Measurements from ENCODE around the gene UQCC5.

Gene UQCC5

DNA sequence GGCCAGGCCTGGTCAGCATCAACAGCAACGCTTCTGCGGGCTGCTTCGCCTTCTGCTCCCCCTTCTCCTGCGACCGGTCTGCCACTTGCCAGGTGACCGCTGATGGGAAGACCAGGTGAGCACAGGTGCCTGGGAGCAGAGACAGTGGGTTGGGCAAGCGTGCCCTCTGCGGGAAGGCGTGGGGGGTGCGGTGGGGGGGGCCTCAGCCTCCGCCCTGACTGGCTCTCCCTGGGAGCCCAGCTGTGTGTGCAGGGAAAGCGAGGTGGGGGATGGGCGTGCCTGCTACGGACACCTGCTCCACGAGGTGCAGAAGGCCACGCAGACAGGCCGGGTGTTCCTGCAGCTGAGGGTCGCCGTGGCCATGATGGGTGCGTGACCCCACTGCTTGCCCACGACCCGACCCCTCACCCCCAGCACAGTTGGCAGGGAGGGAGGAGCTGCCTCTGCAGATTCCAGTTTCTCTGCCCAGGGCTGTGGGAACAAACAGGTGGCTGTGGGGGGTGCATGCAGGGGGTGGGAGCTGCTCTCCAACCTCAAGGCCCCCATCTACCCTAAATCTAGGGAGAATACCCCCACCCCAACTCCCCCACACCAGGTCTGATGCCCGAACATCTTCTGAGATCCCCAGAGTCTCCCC, 32.5 kb upstream of the UQCC5 start:
- no peak for DNase-seq (ENCODE audit: low read depth in 3 of 3)

DNA sequence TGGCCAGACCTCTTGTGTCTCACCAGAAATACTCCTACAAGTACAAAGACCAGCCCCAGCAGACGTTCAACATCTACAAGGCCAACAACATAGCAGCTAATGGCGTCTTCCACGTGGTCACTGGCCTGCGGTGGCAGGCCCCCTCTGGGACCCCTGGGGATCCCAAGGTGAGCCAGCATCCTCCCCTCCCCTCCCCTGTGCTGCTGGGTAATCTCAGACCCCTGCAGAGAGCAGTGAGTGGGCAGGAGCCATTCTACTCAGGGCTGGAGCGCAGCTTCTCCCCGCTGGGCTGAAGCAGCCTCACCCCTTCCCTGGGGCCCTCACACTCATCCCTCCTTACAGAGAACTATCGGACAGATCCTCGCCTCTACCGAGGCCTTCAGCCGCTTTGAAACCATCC, 31.4 kb upstream of the UQCC5 start:
- DNase-seq (ENCODE audit: low read depth in 3 of 3) = no peak

DNA sequence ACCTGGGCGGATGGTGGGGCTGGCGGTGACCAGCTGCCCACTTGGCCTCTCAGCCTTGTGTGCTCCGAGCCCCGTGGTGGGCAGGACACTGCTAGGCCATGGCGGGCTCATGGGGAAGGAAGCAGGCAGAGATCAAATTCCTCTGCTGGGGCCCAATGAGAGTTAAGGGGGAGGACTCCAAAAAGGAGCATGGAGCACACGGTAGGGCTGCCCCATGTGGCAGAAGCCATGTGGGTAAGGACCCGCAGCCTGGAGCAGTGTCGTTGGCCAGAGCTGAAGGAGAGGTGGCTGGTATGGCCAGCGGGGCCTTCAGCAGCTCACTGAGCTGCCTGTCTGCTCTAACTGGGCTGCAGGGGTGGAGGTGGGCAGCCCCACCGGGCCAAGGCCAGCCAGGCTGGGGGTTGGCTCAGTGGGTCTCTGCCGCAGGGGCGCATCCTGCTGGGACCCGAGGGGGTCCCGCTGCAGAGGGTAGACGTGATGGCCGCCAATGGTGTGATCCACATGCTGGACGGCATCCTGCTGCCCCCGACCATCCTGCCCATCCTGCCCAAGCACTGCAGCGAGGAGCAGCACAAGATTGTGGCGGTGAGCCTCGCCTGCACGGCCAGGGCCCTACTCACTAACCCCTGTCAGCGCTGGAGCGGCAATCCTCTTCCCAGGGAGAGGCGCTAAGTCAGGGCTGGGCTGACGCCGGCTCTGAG, 30.0 kb upstream of the UQCC5 start:
- no peak for DNase-seq (ENCODE audit: low read depth in 3 of 3)

DNA sequence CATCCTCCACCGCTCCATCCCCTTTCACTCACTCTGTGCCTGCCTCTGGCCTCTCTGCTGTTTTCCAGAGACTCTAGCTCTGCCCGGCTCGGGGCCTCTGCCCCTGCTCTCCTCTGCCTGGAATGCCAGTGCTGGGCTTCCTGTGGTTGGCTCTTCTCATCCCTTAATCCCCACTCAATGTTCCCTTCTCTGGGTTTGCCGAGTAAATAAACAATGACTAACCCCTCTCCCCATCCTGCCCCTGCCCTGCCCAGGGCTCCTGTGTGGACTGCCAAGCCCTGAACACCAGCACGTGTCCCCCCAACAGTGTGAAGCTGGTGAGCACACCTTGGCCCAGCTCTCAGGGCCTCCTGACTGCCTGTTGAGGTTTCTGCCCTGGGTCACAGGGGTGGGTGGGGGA, 29.0 kb upstream of the UQCC5 start:
- no peak for DNase-seq (ENCODE audit: low read depth in 3 of 3)

DNA sequence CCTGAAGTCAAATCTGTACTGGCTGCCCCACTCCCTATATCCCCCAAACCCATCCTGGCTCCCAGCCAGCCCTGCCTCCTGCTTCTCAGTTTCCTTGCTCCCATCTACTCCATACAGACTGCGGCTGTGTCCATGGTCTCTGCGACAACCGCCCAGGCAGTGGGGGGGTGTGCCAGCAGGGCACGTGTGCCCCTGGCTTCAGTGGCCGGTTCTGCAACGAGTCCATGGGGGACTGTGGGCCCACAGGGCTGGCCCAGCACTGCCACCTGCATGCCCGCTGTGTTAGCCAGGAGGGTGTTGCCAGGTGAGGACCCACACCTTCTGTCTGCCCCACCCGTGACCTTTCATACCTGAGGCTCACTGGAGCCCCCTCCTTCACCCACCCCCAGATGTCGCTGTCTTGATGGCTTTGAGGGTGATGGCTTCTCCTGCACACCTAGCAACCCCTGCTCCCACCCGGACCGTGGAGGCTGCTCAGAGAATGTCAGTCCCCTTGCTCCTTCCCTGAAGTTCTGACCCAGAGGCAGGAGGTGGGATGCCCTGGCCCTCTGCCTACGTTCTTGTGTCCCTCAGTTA, 26.6 kb upstream of the UQCC5 start:
- no peak for DNase-seq (ENCODE audit: low read depth in 3 of 3)

DNA sequence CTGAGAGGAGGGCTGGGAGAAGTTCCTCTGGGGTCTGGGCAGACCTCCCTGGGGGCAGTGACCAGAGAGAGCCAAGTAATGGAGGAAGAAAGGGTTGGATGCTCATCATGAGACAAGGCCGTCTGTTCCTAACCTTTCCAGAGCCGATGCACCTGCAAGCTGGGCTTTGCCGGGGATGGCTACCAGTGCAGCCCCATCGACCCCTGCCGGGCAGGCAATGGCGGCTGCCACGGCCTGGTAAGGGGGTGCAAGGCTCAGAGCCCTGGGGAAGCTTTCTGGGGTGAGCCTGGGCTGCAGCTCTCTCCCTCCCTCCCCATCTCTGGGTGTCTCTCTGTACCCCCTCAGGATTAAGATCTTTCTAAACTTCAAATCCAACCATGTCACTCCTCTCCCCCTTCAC, 24.9 kb upstream of the UQCC5 start:
- no peak for DNase-seq (ENCODE audit: low read depth in 3 of 3)

DNA sequence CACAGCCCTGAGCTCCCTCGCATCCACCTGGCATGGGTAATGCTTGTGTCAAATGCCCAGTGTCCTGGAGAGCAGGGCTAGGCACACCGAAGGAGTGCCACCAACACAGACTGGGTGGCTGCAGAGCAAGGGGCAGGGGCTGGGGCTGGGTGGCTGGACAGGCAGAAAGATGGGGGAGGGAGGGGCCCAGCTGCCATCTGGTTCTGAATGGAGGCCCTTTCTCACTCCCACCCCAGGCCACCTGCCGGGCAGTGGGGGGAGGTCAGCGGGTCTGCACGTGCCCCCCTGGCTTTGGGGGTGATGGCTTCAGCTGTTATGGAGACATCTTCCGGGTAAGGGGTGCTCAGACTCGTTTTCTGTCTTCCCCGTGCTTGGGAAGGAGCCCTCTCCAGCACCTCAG, 24.3 kb upstream of the UQCC5 start:
- no peak for DNase-seq (ENCODE audit: low read depth in 3 of 3)

DNA sequence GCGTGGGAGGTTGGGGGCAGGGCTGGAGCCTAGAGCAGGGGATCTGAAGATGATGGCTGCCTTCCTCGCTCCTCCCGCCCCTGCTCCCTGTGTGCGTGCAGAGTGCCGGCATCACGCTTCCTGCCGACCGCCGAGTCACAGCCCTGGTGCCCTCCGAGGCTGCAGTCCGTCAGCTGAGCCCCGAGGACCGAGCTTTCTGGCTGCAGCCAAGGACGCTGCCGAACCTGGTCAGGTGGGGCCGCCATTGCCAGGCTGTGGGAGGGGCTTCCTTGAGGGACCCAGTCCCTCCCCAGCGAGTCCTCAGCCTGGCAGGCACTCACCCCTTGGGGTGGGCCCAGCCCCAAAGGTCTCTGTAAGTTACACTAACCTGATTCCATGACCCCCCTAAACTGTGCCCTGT, 23.7 kb upstream of the UQCC5 start:
- DNase-seq (ENCODE audit: low read depth in 3 of 3) = no peak

DNA sequence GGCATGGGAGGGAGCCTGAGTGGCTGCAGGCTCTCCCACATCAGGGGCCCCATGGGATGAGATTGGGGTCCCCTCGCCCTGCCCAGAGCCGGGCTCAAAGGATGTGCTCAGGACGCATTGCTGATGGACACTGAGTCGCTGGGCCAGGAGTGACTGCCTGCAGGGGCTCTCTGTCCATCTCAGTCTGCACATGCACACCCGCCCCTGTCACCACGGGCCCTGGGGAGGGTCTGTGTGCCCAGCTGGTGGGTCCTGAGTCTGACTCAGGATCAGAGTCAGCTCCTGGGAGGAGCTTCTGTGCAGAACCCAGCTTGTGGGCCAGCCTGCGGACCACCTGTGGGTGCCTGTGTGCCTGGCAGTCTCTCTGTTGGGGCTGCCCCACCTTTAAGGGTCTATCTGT, 23.1 kb upstream of the UQCC5 start:
- no peak for DNase-seq (ENCODE audit: low read depth in 3 of 3)

DNA sequence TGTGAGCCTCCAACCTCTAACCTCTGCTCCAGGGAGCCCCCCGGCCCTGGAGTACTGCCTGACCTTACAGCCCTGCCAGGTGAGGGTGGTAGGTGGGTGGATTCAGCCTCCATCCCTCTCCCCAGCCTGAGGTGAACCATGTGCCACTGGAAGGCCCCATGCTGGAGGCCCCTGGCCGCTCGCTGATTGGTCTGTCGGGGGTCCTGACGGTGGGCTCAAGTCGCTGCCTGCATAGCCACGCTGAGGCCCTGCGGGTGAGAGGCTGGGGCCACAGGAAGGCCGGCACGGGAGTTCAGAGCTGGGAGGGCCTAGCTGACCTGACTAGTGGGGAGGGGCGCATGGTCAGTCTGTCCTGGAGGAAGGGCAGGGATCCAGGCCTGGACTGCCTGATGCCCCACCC, 21.8 kb upstream of the UQCC5 start:
- no peak for DNase-seq (ENCODE audit: low read depth in 3 of 3)

DNA sequence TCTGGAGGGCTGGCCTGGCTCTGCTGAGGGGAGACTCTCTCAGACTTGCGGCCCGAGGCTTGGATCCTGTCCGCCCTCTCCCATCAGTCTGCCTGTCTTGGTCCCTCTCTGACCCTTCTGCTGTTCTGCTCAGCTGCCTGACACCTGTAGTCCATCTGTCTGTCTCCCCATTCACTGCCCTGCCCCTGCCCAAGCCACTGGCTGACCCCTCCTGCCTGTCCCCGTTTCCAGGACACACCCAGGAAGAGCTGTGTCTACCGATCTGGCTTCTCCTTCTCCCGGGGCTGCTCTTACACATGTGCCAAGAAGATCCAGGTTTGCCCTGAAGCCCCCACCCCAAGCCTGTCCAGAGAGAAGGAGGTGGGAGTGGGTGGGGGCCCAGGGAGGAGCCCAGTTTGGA, 21.2 kb upstream of the UQCC5 start:
- no peak for DNase-seq (ENCODE audit: low read depth in 3 of 3)

DNA sequence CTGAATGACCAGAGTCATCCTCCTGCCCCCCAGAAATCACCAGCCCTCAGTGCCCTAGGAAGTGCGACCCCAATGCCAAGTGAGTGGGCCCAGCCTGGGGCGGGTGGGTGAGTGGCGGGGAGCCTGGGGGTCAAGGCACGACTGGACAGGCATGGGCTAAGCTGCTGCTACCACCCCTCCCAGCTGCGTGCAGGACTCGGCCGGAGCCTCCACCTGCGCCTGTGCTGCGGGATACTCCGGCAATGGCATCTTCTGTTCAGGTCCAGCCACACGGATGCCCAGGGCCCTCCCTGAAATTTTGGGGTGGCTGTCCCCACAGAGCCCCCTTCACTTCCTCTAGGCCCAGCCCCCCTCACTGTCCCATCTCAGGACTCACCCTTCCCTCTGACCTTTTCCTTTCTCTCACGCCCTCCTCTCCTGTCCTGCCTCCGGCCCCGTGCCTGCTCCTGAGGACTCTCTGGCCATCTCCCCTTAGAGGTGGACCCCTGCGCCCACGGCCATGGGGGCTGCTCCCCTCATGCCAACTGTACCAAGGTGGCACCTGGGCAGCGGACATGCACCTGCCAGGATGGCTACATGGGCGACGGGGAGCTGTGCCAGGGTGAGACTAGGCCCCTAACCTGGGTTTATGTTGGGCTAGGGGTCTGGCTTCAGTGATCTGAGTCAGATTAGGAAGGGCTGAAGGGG, 19.8 kb upstream of the UQCC5 start:
- no peak for DNase-seq (ENCODE audit: low read depth in 3 of 3)

DNA sequence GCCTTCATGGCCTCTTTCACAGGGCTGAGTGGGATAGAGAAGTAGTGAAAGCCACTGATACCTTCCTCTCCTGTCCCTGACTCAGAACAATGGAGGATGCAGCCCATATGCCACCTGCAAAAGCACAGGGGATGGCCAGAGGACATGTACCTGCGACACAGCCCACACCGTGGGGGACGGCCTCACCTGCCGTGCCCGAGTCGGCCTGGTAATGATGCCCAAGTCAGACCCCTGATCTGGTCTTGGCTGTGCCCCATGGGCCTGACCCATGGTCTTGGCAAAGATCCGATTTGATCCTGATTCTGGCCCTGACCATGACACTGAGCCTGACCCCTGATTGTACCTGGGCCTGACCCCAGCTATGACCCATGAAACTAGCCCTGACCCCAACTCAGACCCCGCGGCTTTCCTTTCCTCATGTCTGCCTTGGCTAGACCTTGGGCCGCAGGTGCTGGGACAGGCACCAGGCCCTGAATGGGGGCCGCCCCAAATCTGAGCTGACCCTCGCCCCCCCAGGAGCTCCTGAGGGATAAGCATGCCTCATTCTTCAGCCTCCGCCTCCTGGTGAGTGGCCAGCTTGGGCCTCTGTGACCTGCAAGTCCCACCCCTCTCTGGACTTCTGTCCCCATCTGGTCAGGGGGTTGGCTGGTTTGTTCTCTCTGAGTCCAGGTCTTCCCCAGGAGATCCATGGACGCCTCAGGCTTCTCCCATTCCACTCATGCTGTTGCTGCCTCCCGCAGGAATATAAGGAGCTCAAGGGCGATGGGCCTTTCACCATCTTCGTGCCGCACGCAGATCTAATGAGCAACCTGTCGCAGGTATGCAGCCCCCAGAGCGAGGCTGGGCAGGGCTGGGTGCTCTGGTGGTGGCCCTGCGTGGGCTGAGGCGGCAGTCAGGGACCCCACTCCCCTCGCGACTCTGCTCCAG, 18.3 kb upstream of the UQCC5 start:
- DNase-seq (ENCODE audit: low read depth in 3 of 3) = no peak

DNA sequence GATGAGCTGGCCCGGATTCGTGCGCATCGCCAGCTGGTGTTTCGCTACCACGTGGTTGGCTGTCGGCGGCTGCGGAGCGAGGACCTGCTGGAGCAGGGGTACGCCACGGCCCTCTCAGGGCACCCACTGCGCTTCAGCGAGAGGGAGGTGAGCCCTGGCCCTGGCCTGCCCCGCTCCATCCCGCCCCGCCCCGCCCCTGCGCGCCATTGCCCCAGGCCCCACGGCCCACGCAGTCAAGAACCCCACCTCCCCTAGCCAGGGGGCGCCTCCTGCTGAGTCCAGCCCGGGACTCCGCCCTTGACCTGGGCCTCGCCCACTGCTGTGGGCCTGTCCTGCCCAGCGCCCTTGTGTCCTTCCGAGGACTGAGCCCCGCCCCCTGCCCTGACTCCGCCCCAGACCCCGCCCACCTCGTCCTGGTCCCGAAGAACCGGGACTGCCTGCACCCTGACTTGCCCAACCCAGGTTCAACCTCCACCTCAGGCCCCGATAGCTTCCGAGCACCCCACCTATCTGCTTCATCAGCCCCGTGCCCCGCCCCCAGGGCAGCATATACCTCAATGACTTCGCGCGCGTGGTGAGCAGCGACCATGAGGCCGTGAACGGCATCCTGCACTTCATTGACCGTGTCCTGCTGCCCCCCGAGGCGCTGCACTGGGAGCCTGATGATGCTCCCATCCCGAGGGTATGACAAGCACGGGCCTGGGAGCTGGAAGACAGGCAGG, 17.5 kb upstream of the UQCC5 start:
- DNase-seq (ENCODE audit: low read depth in 3 of 3) = no peak

DNA sequence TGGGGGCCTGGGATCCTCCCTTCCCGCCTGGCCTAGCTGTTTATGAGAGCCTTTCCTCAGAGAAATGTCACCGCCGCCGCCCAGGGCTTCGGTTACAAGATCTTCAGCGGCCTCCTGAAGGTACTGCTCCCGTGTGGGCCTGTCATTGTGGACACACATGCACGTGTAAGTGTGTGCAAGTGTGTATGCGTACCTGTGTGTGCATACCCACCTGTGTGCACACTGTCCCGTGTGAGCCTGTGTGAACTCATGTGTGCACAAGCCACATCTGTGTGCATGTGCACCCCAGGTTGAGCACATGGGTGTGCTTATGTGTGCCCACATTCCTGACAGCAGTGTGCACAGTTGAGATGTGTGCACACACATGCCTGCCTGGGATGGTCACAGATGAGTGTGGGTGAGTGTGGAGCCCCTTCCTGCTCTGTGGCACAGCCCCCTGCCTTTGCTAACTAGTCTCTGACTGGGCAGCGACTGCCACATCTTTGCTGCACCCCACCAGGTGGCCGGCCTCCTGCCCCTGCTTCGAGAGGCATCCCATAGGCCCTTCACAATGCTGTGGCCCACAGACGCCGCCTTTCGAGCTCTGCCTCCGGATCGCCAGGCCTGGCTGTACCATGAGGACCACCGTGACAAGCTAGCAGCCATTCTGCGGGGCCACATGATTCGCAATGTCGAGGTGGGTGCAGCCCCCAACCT, 16.8 kb upstream of the UQCC5 start:
- no peak for DNase-seq (ENCODE audit: low read depth in 3 of 3)

DNA sequence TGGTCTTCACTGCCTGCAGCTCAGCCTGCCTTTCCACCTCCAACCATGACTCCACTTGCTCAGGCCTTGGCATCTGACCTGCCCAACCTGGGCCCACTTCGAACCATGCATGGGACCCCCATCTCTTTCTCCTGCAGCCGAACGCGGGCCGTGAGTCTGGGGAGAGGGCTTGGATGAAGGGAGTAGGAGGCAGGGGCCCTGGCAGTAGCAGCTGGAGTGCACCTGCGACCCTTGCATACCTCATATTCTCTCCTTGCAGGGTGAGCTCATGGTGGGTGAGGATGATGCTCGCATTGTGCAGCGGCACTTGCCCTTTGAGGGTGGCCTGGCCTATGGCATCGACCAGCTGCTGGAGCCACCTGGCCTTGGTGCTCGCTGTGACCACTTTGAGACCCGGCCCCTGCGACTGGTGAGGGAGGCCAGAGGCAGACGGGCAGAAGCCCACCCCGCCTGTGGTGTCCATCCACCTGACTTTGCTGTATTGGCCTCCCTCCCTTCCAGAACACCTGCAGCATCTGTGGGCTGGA, 16.2 kb upstream of the UQCC5 start:
- DNase-seq (ENCODE audit: low read depth in 3 of 3) = no peak

DNA sequence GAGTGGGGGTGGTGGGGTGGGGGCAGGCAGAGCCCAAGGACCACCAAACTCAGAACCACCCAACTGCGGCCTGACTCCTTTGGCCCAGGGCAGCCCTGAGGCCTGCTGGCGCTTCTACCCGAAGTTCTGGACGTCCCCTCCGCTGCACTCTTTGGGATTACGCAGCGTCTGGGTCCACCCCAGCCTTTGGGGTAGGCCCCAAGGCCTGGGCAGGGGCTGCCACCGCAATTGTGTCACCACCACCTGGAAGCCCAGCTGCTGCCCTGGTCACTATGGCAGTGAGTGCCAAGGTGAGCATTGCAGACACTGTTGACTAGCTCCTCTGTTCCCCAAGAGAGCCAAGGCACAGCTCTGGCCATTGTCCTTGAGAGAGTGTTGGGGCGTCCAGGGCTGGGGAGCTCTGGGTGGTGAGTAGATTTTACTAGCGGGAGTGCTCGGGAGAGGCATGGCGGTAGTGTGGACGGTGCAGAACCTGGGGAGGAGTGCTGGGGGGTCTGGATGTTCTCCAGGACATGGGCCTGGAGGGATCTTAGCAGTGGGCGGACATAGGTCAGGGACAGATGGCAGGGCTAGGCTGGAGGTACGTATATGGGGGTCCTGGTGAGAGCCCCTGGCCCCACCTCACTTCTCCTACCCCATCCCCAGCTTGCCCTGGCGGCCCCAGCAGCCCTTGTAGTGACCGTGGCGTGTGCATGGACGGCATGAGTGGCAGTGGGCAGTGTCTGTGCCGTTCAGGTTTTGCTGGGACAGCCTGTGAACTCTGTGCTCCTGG, 15.5 kb upstream of the UQCC5 start:
- no peak for DNase-seq (ENCODE audit: low read depth in 3 of 3)

DNA sequence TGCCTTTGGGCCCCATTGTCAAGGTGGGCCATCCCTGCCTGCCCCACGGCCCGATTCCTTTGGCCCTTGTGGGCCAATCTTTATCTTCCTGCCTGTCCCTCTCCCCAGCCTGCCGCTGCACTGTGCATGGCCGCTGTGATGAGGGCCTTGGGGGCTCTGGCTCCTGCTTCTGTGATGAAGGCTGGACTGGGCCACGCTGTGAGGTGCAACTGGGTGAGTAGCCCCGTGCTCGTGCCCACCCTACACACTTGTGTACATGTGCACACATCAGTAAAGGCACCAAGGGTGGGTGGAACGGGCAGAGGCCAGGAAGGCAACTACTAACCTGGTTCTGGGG, 14.9 kb upstream of the UQCC5 start:
- no peak for DNase-seq (ENCODE audit: low read depth in 3 of 3)

DNA sequence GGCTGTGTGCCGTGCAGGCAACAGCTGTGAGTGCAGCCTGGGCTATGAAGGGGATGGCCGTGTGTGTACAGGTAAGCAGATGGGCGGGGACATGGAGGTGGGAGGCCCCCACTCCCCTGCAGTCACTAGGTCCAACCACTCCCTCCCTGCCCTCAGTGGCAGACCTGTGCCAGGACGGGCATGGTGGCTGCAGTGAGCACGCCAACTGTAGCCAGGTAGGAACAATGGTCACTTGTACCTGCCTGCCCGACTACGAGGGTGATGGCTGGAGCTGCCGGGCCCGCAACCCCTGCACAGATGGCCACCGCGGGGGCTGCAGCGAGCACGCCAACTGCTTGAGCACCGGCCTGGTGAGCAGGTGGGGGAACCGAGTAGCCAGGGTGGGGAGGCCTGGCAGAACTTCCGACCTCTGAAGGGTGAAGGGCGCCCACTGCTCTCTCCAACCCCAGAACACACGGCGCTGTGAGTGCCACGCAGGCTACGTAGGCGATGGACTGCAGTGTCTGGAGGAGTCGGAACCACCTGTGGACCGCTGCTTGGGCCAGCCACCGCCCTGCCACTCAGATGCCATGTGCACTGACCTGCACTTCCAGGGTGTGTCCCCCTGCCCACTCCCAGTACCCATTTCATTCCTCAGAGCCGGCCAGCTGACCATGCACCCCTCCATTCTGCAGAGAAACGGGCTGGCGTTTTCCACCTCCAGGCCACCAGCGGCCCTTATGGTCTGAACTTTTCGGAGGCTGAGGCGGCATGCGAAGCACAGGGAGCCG, 14.3 kb upstream of the UQCC5 start:
- no peak for DNase-seq (ENCODE audit: low read depth in 3 of 3)

Measured in stimulated activated CD4-positive, alpha-beta T cell treated with anti-CD3 and anti-CD28 coated beads, TNF-alpha, amount 100 ng/mL, for 4 hours (primary cell).